Lung (tissue), 12 donors: ENCODE results near the gene CDH4. TPM values are rescaled to one million over a fixed set of nuclear protein-coding genes. Genes with fewer than 3 reads are reported as not detected.

ENCODE experiments used
- ATAC-seq: fragments of 200-7000 bp; cut with Tn5 transposase; one replicate; pipeline ENCODE4 v1.9.1; 2020; ENCODE audit warnings: moderate number of reproducible peaks; ENCODE audit not compliant: insufficient read depth, low FRiP score
- DNase-seq, 3 donors: peaks; one replicate each; pipeline ENCODE4 v3.0.0-alpha.2; 2013 to 2017
- H3K27ac ChIP-seq, 2 donors: one replicate each; pipeline ENCODE4 v1.5.1; 2013; ENCODE audit warnings: mild to moderate bottlenecking in 2 of 2, moderate library complexity in 2 of 2, control low read depth in 1 of 2, inconsistent platforms in 1 of 2, low read depth in 1 of 2, low read length in 1 of 2
- H3K27me3 ChIP-seq, 3 donors: one replicate each; pipeline ENCODE4 v1.5.1; 2013; ENCODE audit warnings: low read length in 2 of 3; ENCODE audit not compliant: control insufficient read depth in 3 of 3, insufficient read depth in 3 of 3
- H3K36me3 ChIP-seq, 4 donors: one replicate each; pipeline ENCODE4 v1.5.1; 2013; ENCODE audit warnings: low read length in 4 of 4, mild to moderate bottlenecking in 1 of 4, moderate library complexity in 1 of 4; ENCODE audit not compliant: control insufficient read depth in 4 of 4, insufficient read depth in 4 of 4
- H3K4me1 ChIP-seq, 5 donors: one replicate each; pipeline ENCODE4 v1.5.1; 2013; ENCODE audit warnings: low read length in 5 of 5, mild to moderate bottlenecking in 2 of 5, moderate library complexity in 1 of 5; ENCODE audit not compliant: control insufficient read depth in 5 of 5, insufficient read depth in 5 of 5
- H3K4me3 ChIP-seq: one replicate; pipeline ENCODE4 v1.5.1; 2013; ENCODE audit warnings: mild to moderate bottlenecking, control low read depth, moderate library complexity
- H3K9ac ChIP-seq, 2 donors: one replicate each; pipeline ENCODE4 v1.5.1; 2013; ENCODE audit warnings: low read length in 2 of 2, control low read depth in 1 of 2; ENCODE audit not compliant: insufficient read depth in 1 of 2
- H3K9me3 ChIP-seq, 4 donors: one replicate each; pipeline ENCODE4 v1.5.1; 2013; ENCODE audit warnings: low read length in 3 of 4, mild to moderate bottlenecking in 1 of 4, moderate library complexity in 1 of 4; ENCODE audit not compliant: control insufficient read depth in 4 of 4, insufficient read depth in 3 of 4
- CTCF ChIP-seq: IDR thresholded peaks from 2 replicates; pipeline ENCODE4 v1.5.1; 2012; ENCODE audit warnings: mild to moderate bottlenecking; ENCODE audit errors: control extremely low read depth, extremely low read depth
- WGBS, 2 donors: extraction: QIAGEN DNeasy Blood & Tissue Kit; methylation state at CpG; one replicate each; pipeline ENCODE4 v1.1.7; 2013; 5-methylcytosine and 5-hydroxymethylcytosine counted together
- polyA plus RNA-seq, 2 donors: library from polyadenylated mRNA; stranded (reverse); fragments of 200-250 nt; gene quantifications; one replicate each; pipeline ENCODE4 v1.2.1, GENCODE V29; 2013
- total RNA-seq, 2 donors: library from RNA; depleted of rRNA in 1 of 2; stranded (reverse); fragments of >200 nt in 1 of 2; gene quantifications; one replicate each; pipeline ENCODE4 v1.2.1, GENCODE V29; 2014 to 2021
- donor health status: control.
- donor health status: control.
- donor health status: Bipolar disorder and iron deficiency.
- donor health status: healthy.
- donor health status: DM: yes; HTN: yes; CAD: no.

Gene CDH4
- total and polyA plus RNA-seq, 4 donors = 0.10 to 2.1 (median 0.34) TPM

- WGBS, 2 donors = 87 to 94% methylated on average over 38 of the region's 38 CpGs
- peaks cover 0 to 9% (median 0%) of the 10 kb centered on the region in 4 donors for H3K9me3 ChIP-seq
- no peak overlapping the region for H3K9ac ChIP-seq
- ATAC-seq = no peak
- no peak for DNase-seq
- no peak overlapping the region for H3K27ac ChIP-seq
- no peak overlapping the region for H3K4me3 ChIP-seq
- TF ChIP-seq CTCF = no peak
- H3K36me3 ChIP-seq = no peaks in the 10 kb centered on the region
- peaks cover 0 to 7% (median 0%) of the 10 kb centered on the region in 5 donors for H3K4me1 ChIP-seq
- H3K27me3 ChIP-seq = peaks cover 2 to 40% (median 20%) of the 10 kb centered on the region in 3 donors
These were observed 434.2 kb downstream of the CDH4 start for GRCh38 chr20:61686051-61686936.

- 81% methylated on average over 13 of the region's 13 CpGs for WGBS, 2 donors
- H3K4me3 ChIP-seq = no peak overlapping the region
- no peaks in the 10 kb centered on the region for H3K36me3 ChIP-seq
- no peak overlapping the region for H3K9ac ChIP-seq
- no peak for ATAC-seq
- no peak for DNase-seq
- no peak for TF ChIP-seq CTCF
- no peak overlapping the region for H3K27ac ChIP-seq
- H3K27me3 ChIP-seq = peaks cover 2 to 34% (median 20%) of the 10 kb centered on the region in 3 donors
- peaks cover 0 to 3% (median 0%) of the 10 kb centered on the region in 5 donors for H3K4me1 ChIP-seq
- H3K9me3 ChIP-seq = peaks cover 0 to 7% (median 0%) of the 10 kb centered on the region in 4 donors
These were observed 436.4 kb downstream of the CDH4 start for GRCh38 chr20:61688411-61688810.

GRCh38 chr20:61690150-61690549, 438.1 kb downstream of the CDH4 start:
- DNase-seq = no peak
- ATAC-seq = no peak
- Histone ChIP-seq H3K9me3 (peaks cover 0 to 7% (median 0%) of the 10 kb centered on the region in 4 donors), H3K36me3 (no peaks in the 10 kb centered on the region), H3K9ac (no peak overlapping the region), H3K27me3 (peaks cover 2 to 26% (median 14%) of the 10 kb centered on the region in 3 donors), H3K4me3 (no peak overlapping the region), H3K27ac (no peak overlapping the region), H3K4me1 (no peaks in the 10 kb centered on the region)
- no peak for TF ChIP-seq CTCF
- WGBS, 2 donors = 89 to 93% methylated on average over 7 of the region's 7 CpGs
